ENCODE data around the gene RGS10.

Gene RGS10

GRCh38 chr10:119495545-119495944, 47.0 kb downstream of the RGS10 start:
- no peak for DNase-seq

- DNase-seq, result no peak
Measured at GRCh38 chr10:119495021-119495505, 47.5 kb downstream of the RGS10 start.

- DNase-seq, result no peak
Measured at GRCh38 chr10:119494236-119495020, 48.1 kb downstream of the RGS10 start.

GRCh38 chr10:119493155-119493554, 49.4 kb downstream of the RGS10 start:
- no peak for DNase-seq

- no peak for DNase-seq
Measured at GRCh38 chr10:119491966-119492757, 50.4 kb downstream of the RGS10 start.

- no peak for DNase-seq
Measured at GRCh38 chr10:119489991-119490326, 52.6 kb downstream of the RGS10 start.

- no peak for DNase-seq
Measured at GRCh38 chr10:119488675-119489074, 53.8 kb downstream of the RGS10 start.

GRCh38 chr10:119483839-119484238, 58.7 kb downstream of the RGS10 start:
- DNase-seq, result no peak

GRCh38 chr10:119483001-119483400, 59.5 kb downstream of the RGS10 start:
- DNase-seq, result no peak

GRCh38 chr10:119481781-119482426, 60.6 kb downstream of the RGS10 start:
- DNase-seq, result no peak

GRCh38 chr10:119480667-119481066, 61.9 kb downstream of the RGS10 start:
- DNase-seq, result no peak

- no peak for DNase-seq
Measured at GRCh38 chr10:119479532-119479931, 63.0 kb downstream of the RGS10 start.

- no peak for DNase-seq
Measured at GRCh38 chr10:119478811-119479341, 63.6 kb downstream of the RGS10 start.

GRCh38 chr10:119478111-119478802, 64.3 kb downstream of the RGS10 start:
- no peak for DNase-seq

GRCh38 chr10:119477444-119477843, 65.1 kb downstream of the RGS10 start:
- no peak for DNase-seq

- DNase-seq, result no peak
Measured at GRCh38 chr10:119474606-119475005, 67.9 kb downstream of the RGS10 start.

- DNase-seq, result no peak
Measured at GRCh38 chr10:119473771-119474170, 68.7 kb downstream of the RGS10 start.

GRCh38 chr10:119470920-119471702, 71.4 kb downstream of the RGS10 start:
- DNase-seq, result no peak

- DNase-seq, result no peak
Measured at GRCh38 chr10:119469846-119470245, 72.7 kb downstream of the RGS10 start.

- DNase-seq, result no peak
Measured at GRCh38 chr10:119469325-119469707, 73.2 kb downstream of the RGS10 start.

- no peak for DNase-seq
Measured at GRCh38 chr10:119468542-119469324, 73.8 kb downstream of the RGS10 start.
